ENCODE results near the gene SPECC1. TPM values are rescaled to one million over a fixed set of nuclear protein-coding genes. Genes with fewer than 3 reads are reported as not detected.

The SPECC1 gene
- total RNA-seq, 6 experiments from 2014 or later: 19.2 to 33.7 (median 29.4) TPM

DNA sequence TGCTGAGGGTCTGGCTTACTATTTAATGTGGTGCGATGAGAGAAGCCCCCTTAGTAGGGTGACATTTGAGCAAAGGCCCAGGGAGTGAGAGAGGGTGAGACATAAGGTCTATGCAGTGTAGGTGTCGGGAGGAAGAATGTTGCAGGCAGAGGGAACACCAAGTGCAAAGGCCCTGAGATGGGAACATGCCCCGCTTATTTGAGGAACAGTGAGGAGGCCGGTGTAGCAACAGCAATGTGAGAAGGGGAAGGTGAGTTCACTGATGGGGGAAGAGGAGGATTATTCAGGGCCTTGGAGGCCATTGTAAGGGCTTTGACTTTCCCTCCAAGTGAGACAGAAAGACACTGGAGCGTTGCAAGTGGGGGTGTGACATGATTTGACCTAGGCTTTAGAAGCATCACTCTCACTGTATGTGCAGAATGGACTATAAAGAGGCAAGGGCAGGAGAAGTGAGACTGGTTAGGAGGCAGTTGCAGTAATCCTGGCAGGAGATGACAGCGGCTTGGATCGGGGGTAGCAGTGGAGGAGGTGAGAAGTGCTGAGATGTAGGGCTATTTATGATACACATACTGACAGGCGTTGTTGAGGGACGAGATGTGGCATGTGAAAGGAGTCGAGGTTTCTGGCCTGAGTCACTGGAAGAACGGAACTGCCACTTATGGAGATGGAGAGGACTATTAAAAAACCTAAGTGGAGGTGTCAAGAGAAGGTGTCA, 145.3 kb downstream of the SPECC1 start:
- peaks cover 8% of the 10 kb centered on the region for H3K27me3 Mint-ChIP-seq (ENCODE audit: insufficient read depth)
- no peaks in the 10 kb centered on the region for H3K9me3 Mint-ChIP-seq
- H3K36me3 Mint-ChIP-seq (ENCODE audit: low read depth): peaks cover 4% of the 10 kb centered on the region; the same call in 1 of the 2 replicates
- no peak overlapping the region for H3K27ac Mint-ChIP-seq
- peaks cover 7% of the 10 kb centered on the region; the same call in 1 of the 2 replicates for H3K4me1 Mint-ChIP-seq (ENCODE audit: low read depth)
- no peak for DNase-seq
- TF ChIP-seq, protein P1, sequence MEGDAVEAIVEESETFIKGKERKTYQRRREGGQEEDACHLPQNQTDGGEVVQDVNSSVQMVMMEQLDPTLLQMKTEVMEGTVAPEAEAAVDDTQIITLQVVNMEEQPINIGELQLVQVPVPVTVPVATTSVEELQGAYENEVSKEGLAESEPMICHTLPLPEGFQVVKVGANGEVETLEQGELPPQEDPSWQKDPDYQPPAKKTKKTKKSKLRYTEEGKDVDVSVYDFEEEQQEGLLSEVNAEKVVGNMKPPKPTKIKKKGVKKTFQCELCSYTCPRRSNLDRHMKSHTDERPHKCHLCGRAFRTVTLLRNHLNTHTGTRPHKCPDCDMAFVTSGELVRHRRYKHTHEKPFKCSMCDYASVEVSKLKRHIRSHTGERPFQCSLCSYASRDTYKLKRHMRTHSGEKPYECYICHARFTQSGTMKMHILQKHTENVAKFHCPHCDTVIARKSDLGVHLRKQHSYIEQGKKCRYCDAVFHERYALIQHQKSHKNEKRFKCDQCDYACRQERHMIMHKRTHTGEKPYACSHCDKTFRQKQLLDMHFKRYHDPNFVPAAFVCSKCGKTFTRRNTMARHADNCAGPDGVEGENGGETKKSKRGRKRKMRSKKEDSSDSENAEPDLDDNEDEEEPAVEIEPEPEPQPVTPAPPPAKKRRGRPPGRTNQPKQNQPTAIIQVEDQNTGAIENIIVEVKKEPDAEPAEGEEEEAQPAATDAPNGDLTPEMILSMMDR (IDR thresholded peaks at IDR 0.05): no peak
- H3K4me3 Mint-ChIP-seq: no peak overlapping the region

DNA sequence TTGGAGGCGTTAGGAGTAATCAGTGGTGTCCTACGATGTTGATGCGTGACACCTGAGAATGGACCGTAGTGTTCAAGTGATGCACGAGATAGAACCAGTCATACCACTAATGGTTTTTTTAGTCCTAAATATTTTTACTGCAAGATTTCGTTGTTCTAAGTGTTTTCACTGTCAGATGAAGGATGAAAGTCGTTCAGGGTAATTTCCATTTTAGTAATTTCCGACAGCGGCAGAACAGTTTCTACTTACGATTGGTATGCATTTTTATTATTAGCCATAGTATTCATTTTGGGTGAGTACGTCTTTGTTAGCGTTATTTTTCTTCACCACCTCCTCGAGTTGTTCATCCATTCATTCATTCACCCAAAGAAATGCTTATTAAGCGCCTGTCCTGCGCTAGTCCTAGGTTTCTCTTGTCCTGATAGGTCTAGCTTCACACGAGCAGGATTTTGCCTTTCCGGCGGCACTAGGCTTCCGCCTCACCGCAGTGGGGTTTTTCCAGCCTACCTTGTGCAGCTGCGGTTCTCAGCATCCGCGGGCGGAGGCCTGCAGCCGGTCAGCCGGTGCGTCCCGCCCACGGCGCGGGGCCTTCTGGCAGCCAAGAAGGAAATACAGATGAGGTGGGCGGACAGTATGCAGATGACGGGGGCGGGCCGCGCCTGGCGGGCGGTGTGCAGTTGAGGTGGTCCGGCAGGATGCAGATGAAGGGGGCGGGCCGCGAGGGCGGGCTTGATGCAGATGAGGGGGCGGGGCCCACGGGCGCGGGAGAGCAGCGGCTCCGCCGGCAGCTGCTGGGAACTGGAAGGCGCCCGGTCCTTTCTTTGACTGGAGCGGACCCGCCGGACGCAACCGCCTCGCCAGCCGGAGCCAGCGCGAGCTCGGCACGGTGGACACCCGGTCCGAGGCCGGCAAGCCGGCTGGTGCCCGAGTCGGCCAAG, 146.4 kb downstream of the SPECC1 start:
- H3K27me3 Mint-ChIP-seq (ENCODE audit: insufficient read depth): peaks cover 8% of the 10 kb centered on the region
- DNase-seq: peak; percentile 88
- H3K27ac Mint-ChIP-seq: no peak overlapping the region
- H3K36me3 Mint-ChIP-seq (ENCODE audit: low read depth): peaks cover 4% of the 10 kb centered on the region; the same call in 1 of the 2 replicates
- H3K9me3 Mint-ChIP-seq: no peaks in the 10 kb centered on the region
- H3K4me3 Mint-ChIP-seq: no peak overlapping the region; the same call in 1 of the 2 replicates
- TF ChIP-seq, protein P1 (IDR thresholded peaks at IDR 0.05): no peak
- peaks cover 7% of the 10 kb centered on the region; the same call in 1 of the 2 replicates for H3K4me1 Mint-ChIP-seq (ENCODE audit: low read depth)

DNA sequence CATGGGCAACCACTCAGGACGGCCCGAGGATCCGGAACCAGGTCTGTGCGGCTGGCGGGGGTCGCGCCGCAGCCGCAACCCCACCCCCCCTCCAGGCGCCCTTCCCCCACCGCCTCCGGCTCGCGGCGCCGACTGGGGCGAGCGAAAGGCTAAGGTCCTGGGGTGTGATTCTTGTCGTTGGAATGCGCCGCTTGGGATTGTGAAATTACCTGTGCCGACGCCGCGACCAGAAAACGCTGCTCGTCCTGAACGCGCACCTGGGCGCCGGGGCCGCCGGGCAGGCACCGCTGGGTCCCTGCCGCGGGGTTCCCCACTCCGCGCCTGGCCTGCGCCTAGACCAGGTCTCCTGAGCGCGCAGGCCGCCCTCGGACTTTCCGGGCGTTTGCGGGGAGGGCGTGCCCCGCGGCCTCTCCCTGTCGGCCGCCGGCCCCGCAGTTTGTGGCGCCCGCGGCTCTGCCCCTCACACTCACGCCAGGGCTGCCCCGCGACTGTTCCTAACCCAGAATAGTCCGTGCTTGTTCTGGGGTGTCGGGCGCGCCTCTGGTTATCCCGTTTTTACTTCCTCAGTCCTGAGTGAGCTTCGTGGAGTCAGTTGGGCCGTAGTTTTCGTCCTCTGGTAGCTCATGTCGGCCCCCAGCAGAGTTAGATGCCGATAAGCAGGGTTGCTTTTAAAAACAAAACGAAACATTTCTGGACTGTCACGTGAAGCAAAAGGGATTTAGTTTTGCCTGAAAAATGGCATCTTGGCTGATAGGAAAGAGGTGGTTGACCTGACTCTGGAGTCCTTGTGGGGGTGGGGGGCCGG, 147.2 kb downstream of the SPECC1 start:
- DNase-seq: no peak
- H3K27me3 Mint-ChIP-seq (ENCODE audit: insufficient read depth): peaks cover 8% of the 10 kb centered on the region
- H3K27ac Mint-ChIP-seq: peak overlapping the region; percentile 87
- H3K4me3 Mint-ChIP-seq: peak overlapping the region; percentile 93
- H3K4me1 Mint-ChIP-seq (ENCODE audit: low read depth): peaks cover 7% of the 10 kb centered on the region; the same call in 1 of the 2 replicates
- TF ChIP-seq, protein P1 (IDR thresholded peaks at IDR 0.05): no peak
- H3K36me3 Mint-ChIP-seq (ENCODE audit: low read depth): peaks cover 4% of the 10 kb centered on the region; the same call in 1 of the 2 replicates
- H3K9me3 Mint-ChIP-seq: no peaks in the 10 kb centered on the region

DNA sequence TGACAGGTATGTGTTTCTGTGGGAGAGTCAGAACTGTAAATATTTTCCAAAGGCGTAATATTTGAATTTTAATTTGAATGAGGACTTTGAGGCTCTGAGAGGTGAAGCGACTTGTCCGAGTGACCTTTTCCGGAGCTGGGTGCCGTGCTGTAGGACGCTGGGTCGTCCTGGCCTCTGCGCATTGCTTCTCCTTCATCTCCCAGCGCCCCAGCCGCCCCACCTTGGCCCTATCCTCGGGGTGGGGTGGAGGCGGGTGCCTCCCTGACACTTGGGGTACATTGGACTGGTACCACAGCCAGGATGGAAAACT, 147.8 kb downstream of the SPECC1 start:
- peaks cover 8% of the 10 kb centered on the region for H3K27me3 Mint-ChIP-seq (ENCODE audit: insufficient read depth)
- peaks cover 7% of the 10 kb centered on the region; the same call in 1 of the 2 replicates for H3K4me1 Mint-ChIP-seq (ENCODE audit: low read depth)
- no peaks in the 10 kb centered on the region for H3K9me3 Mint-ChIP-seq
- peaks cover 4% of the 10 kb centered on the region; the same call in 1 of the 2 replicates for H3K36me3 Mint-ChIP-seq (ENCODE audit: low read depth)
- H3K4me3 Mint-ChIP-seq: peak overlapping the region; percentile 93
- no peak for DNase-seq
- H3K27ac Mint-ChIP-seq: peak overlapping the region; percentile 87
- TF ChIP-seq, protein P1 (IDR thresholded peaks at IDR 0.05): no peak

DNA sequence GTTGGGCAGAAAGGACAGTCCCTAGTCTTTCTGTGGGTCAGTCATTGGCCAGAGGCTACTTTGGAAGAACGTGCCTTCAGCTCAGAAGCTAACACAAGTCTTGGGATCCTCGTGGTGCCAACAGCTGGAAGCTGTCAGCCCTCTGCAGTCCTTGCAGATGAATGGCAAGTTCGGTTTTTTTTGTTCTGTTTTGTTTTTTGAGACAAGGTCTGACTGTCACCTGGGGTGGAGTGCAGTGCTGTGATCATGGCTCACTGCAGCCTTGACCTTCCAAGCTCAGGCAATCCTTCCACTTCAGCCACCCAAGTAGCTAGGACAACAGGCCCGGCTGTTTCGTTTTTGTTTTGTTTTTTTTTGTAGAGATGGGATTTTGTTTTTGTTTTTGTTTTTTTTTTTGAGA, 149.4 kb downstream of the SPECC1 start:
- no peak overlapping the region for H3K27ac Mint-ChIP-seq
- no peak overlapping the region for H3K4me3 Mint-ChIP-seq
- H3K27me3 Mint-ChIP-seq (ENCODE audit: insufficient read depth): peaks cover 9% of the 10 kb centered on the region
- no peaks in the 10 kb centered on the region for H3K9me3 Mint-ChIP-seq
- H3K4me1 Mint-ChIP-seq (ENCODE audit: low read depth): peaks cover 13% of the 10 kb centered on the region; the same call in 1 of the 2 replicates
- peaks cover 4% of the 10 kb centered on the region; the same call in 1 of the 2 replicates for H3K36me3 Mint-ChIP-seq (ENCODE audit: low read depth)
- no peak for DNase-seq
- TF ChIP-seq, protein P1 (IDR thresholded peaks at IDR 0.05): no peak
